Activated CD8-positive, alpha-beta T cell treated with anti-CD3 and anti-CD28 coated beads for 36 hours (primary cell): ENCODE data around the gene ACE. TPM values are rescaled to one million over a fixed set of nuclear protein-coding genes. Genes with fewer than 3 reads are reported as not detected.

Experiments
- ATAC-seq: fragments of 200-7000 bp; cut with Tn5 transposase; one replicate; pipeline ENCODE4 v1.10.0; 2021; ENCODE audit warnings: mild to moderate bottlenecking, moderate library complexity
- CTCF ChIA-PET: fragments of 350-600 bp; sonication (Branson Sonifier 250); formaldehyde crosslinking; loops from one replicate; lab custom pipeline; 2021; ENCODE audit warnings: antibody characterized with exemption; lab: Charles Lee
- POLR2A ChIA-PET: fragments of 350-600 bp; sonication (Branson Sonifier 250); formaldehyde crosslinking; loops from one replicate; lab custom pipeline; 2021; ENCODE audit warnings: antibody characterized with exemption; lab: Charles Lee
- DNase-seq: peaks from one replicate; pipeline ENCODE4 v3.0.0-alpha.2; 2020
- H3K27ac Mint-ChIP-seq: one replicate; pipeline ENCODE4 v1.8.0; 2021; ENCODE audit warnings: mild to moderate bottlenecking, mixed read lengths
- H3K27me3 Mint-ChIP-seq: one replicate; pipeline ENCODE4 v1.8.0; 2021; ENCODE audit warnings: mixed read lengths
- H3K36me3 Mint-ChIP-seq: one replicate; pipeline ENCODE4 v1.8.0; 2021; ENCODE audit warnings: low read depth, mixed read lengths
- H3K4me1 Mint-ChIP-seq: one replicate; pipeline ENCODE4 v1.8.0; 2021; ENCODE audit warnings: low read depth, mixed read lengths
- H3K4me3 Mint-ChIP-seq: one replicate; pipeline ENCODE4 v1.8.0; 2021; ENCODE audit warnings: mild to moderate bottlenecking, moderate library complexity, mixed read lengths
- H3K9me3 Mint-ChIP-seq: one replicate; pipeline ENCODE4 v1.8.0; 2021; ENCODE audit warnings: mixed read lengths
- CTCF ChIP-seq: fragments of 200-600 bp; IDR thresholded peaks from one replicate; pipeline ENCODE4 v1.8.0; 2022; ENCODE audit warnings: antibody characterized with exemption, mild to moderate bottlenecking
- intact Hi-C: fragments of 100-400 bp; cut with micrococcal nuclease; formaldehyde crosslinking; loops from one replicate; pipeline ENCODE4 v1.10.0; 2022
- total RNA-seq, 2 experiments: library from RNA; stranded (reverse); gene quantifications; one replicate each; pipeline ENCODE4 v1.2.3, GENCODE V29; 2021

Gene ACE
- total RNA-seq, 2 experiments from 2014 or later = 0.36 to 0.51 TPM

- CTCF ChIA-PET = interaction anchor here (1.9 kb wide), 1 partner anchor 29 kb away, joined by 12 read pairs; no protein-coding TSS in a partner anchor
- Mint-ChIP-seq H3K4me1 (peaks cover 8% of the 10 kb centered on the region), H3K27me3 (no peaks in the 10 kb centered on the region), H3K36me3 (no peaks in the 10 kb centered on the region), H3K4me3 (no peak overlapping the region), H3K27ac (no peak overlapping the region), H3K9me3 (no peaks in the 10 kb centered on the region)
- no peak for TF ChIP-seq CTCF
- POLR2A ChIA-PET = interaction anchor here (1.6 kb wide), 1 partner anchor 12 kb away, joined by 4 read pairs; no protein-coding TSS in a partner anchor
- ATAC-seq (no peak), DNase-seq (no peak)
- intact Hi-C loops = no loop called here
Measured at GRCh38 chr17:63454915-63455314, 21.9 kb upstream of the ACE start.

GRCh38 chr17:63455417-63455816 lies 21.4 kb upstream of the ACE start:
- no peak for ATAC-seq
- no peaks in the 10 kb centered on the region for H3K36me3 Mint-ChIP-seq
- POLR2A ChIA-PET = interaction anchor here (1.6 kb wide), 1 partner anchor 12 kb away, joined by 4 read pairs; no protein-coding TSS in a partner anchor
- no peak for TF ChIP-seq CTCF
- peaks cover 4% of the 10 kb centered on the region for H3K4me1 Mint-ChIP-seq
- intact Hi-C loops = no loop called here
- no peaks in the 10 kb centered on the region for H3K9me3 Mint-ChIP-seq
- CTCF ChIA-PET = no interaction called here
- H3K27me3 Mint-ChIP-seq = no peaks in the 10 kb centered on the region
- no peak for DNase-seq
- H3K4me3 Mint-ChIP-seq = no peak overlapping the region
- H3K27ac Mint-ChIP-seq = no peak overlapping the region

- Mint-ChIP-seq H3K27ac (no peak overlapping the region), H3K4me3 (no peak overlapping the region), H3K9me3 (no peaks in the 10 kb centered on the region), H3K4me1 (no peaks in the 10 kb centered on the region), H3K27me3 (peaks cover 2% of the 10 kb centered on the region), H3K36me3 (no peaks in the 10 kb centered on the region)
- POLR2A ChIA-PET = interaction anchor here (1.3 kb wide), 1 partner anchor 11 kb away, joined by 4 read pairs; no protein-coding TSS in a partner anchor
- ATAC-seq (no peak), DNase-seq (no peak)
- CTCF ChIA-PET = no interaction called here
- TF ChIP-seq CTCF = no peak
- intact Hi-C loops = no loop called here
Measured at GRCh38 chr17:63458478-63458877, 18.4 kb upstream of the ACE start.

GRCh38 chr17:63460018-63460417 lies 16.8 kb upstream of the ACE start:
- no peak overlapping the region for H3K4me3 Mint-ChIP-seq
- H3K9me3 Mint-ChIP-seq = no peaks in the 10 kb centered on the region
- ChIA-PET CTCF (interaction anchor here (1.0 kb wide), 1 partner anchor 34 kb away, joined by 4 read pairs; no protein-coding TSS in a partner anchor), POLR2A (no interaction called here)
- DNase-seq = no peak
- H3K36me3 Mint-ChIP-seq = no peaks in the 10 kb centered on the region
- H3K4me1 Mint-ChIP-seq = no peaks in the 10 kb centered on the region
- no peak for ATAC-seq
- peaks cover 2% of the 10 kb centered on the region for H3K27me3 Mint-ChIP-seq
- intact Hi-C loops = no loop called here
- H3K27ac Mint-ChIP-seq = no peak overlapping the region
- TF ChIP-seq CTCF = no peak

DNA sequence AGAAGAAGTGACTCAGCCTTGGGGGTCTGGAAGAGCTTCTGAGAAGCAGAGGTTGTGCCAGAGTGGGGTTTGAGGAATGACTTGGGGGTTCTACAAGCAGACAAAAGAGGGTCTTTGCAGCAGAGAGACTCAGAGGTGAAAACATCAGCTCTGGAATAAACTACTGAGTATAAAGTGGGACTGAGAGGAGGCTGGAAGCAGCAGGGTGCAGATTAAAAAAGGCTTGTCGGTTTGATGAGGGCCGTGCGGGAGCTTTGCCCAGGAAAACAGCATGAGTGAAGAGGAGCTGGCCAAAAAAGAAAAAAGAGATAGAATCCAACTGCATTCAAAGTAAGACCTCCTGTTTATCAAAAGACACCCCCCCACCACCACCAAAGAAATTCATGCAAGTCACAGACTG lies 13.1 kb upstream of the ACE start:
- Mint-ChIP-seq H3K36me3 (no peaks in the 10 kb centered on the region), H3K4me3 (no peak overlapping the region), H3K4me1 (no peaks in the 10 kb centered on the region), H3K9me3 (no peaks in the 10 kb centered on the region), H3K27ac (no peak overlapping the region), H3K27me3 (peaks cover 2% of the 10 kb centered on the region)
- DNase-seq (no peak), ATAC-seq (no peak)
- ChIA-PET CTCF (interaction anchor here (1.1 to 3.3 kb wide), 3 partner anchors 15 to 148 kb away, joined by 4 to 9 read pairs (median 9); no protein-coding TSS in a partner anchor), POLR2A (interaction anchor here (0.9 kb wide), 1 partner anchor 10 kb away, joined by 3 read pairs; no protein-coding TSS in a partner anchor)
- intact Hi-C loops = no loop called here
- no peak for TF ChIP-seq CTCF
